Left renal cortex interstitium (tissue), 4 donors: ENCODE results near the gene PAX8. TPM values are rescaled to one million over a fixed set of nuclear protein-coding genes. Genes with fewer than 3 reads are reported as not detected.
"Not testable (repeated sequence)": the region's sequence is repeated elsewhere in the genome, so short reads cannot be mapped to it uniquely, and the experiment has no call there.

Experiments
- DNase-seq, 4 donors: peaks; one replicate each; pipeline ENCODE4 v3.0.0-alpha.2; 2013; ENCODE audit warnings: low read depth in 4 of 4, low spot score in 2 of 4, missing footprints in 1 of 4
- polyA plus RNA-seq, 4 donors: library from polyadenylated mRNA; unstranded; fragments of 120-200 nt; gene quantifications; one replicate each; pipeline ENCODE4 v1.2.1, GENCODE V29; 2013; ENCODE audit not compliant: insufficient read length in 4 of 4

The PAX8 gene
- polyA plus RNA-seq, 4 donors = 202 to 593 (median 403) TPM

GRCh38 chr2:113297590-113297989, 18.9 kb upstream of the PAX8 start:
- not testable (repeated sequence) for DNase-seq

- DNase-seq = no peak
Observed at GRCh38 chr2:113291191-113291590, 12.5 kb upstream of the PAX8 start.

- DNase-seq = not testable (repeated sequence)
Observed at GRCh38 chr2:113288674-113289149, 10.0 kb upstream of the PAX8 start.

- not testable (repeated sequence) for DNase-seq
Observed at GRCh38 chr2:113288117-113288673, 9.5 kb upstream of the PAX8 start.

- DNase-seq = no peak
Observed at GRCh38 chr2:113285816-113286215, 7.1 kb upstream of the PAX8 start.

- not testable (repeated sequence) for DNase-seq
Observed at GRCh38 chr2:113284999-113285398, 6.3 kb upstream of the PAX8 start.

GRCh38 chr2:113284476-113284875, 5.8 kb upstream of the PAX8 start:
- no peak for DNase-seq

- DNase-seq = no peak
Observed at GRCh38 chr2:113283704-113284284, 5.1 kb upstream of the PAX8 start.

- no peak for DNase-seq
Observed at GRCh38 chr2:113282747-113283533, 4.2 kb upstream of the PAX8 start.

GRCh38 chr2:113281910-113282746, 3.4 kb upstream of the PAX8 start:
- no peak for DNase-seq

- DNase-seq = no peak
Observed at GRCh38 chr2:113278073-113278741, 514 bp downstream of the PAX8 start.

GRCh38 chr2:113277474-113278072, 1.1 kb downstream of the PAX8 start:
- no peak for DNase-seq

- DNase-seq = no peak
Observed at GRCh38 chr2:113276761-113277425, 1.8 kb downstream of the PAX8 start.

GRCh38 chr2:113276216-113276760, 2.4 kb downstream of the PAX8 start:
- DNase-seq = no peak

- no peak for DNase-seq
Observed at GRCh38 chr2:113275556-113276215, 3.0 kb downstream of the PAX8 start.

- DNase-seq = no peak
Observed at GRCh38 chr2:113274432-113274831, 4.3 kb downstream of the PAX8 start.

- no peak for DNase-seq
Observed at GRCh38 chr2:113273981-113274380, 4.7 kb downstream of the PAX8 start.

- DNase-seq = no peak
Observed at GRCh38 chr2:113273027-113273551, 5.6 kb downstream of the PAX8 start.
